Measurements from ENCODE around the gene CYP3A5. TPM values are rescaled to one million over a fixed set of nuclear protein-coding genes. Genes with fewer than 3 reads are reported as not detected.
"Not testable (repeated sequence)": the region's sequence is repeated elsewhere in the genome, so short reads cannot be mapped to it uniquely, and the experiment has no call there.

The CYP3A5 gene
- total and polyA plus RNA-seq, 2 of the 8 experiments (the other 6 are each of a cell fraction or from before 2014, with no cell fraction given), result 0.06 TPM; not detected in 1

DNA sequence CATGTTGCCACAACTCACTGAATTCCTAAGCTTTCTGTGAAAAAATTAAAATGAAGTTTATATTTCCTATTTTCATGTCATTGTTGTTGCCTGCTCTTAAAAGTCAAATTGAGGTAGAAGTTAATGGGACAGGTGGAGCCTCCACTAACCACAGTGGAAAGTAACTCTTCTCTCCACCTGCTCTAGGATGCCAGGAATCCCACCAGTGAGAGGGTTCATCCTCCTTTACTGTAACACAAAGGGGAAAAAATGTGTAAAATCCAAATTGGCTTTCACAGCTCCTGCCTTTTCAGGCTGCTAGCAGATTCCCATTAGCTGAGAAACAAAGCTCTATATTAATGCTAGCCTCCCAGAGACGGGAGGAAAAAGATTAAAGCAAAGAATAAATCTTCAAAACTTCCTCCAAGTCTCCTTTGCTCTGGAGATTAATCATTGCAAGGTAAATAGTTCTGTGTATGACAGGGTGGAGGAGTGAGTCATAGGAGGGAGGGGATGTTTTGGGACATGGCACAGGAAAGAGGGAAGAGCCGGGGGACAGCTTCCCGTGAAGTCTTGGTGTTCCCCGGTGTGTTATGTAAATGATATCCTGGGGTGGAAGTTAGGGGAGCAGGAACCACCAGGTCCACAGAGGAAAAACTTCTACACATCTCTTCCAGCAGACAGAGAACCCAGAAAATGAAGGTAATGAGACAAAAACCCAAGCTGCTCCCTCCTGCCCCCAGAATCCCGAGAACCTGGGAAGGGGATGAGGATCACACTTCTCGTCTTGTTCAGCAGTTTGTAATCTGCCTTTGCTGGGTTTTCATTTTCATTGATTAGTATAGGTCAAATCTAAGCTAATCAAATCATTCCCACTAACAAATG, 19.3 kb upstream of the CYP3A5 start:
- WGBS, 2 experiments (ENCODE audit: extremely low coverage in 1 of 2, insufficient coverage in 1 of 2, insufficient read length in 1 of 2, insufficient replicate concordance in 2 of 2, low coverage in 1 of 2, low lambda C conversion rate in 2 of 2, missing lambda C conversion rate in 1 of 2), result 54% methylated on average over 6 of the region's 6 CpGs; no CpG with 5 or more reads in 1 of the 2 experiments

More for the DNA sequence above, 19.3 kb upstream of the CYP3A5 start:
- H4K20me1 ChIP-seq (replicated peaks in 1 of 2; ENCODE audit: control insufficient read depth in 1 of 2, insufficient read depth in 2 of 2, low read length in 2 of 2); H3K4me1 ChIP-seq (replicated peaks in 1 of 4; ENCODE audit: control insufficient read depth in 3 of 4, insufficient read depth in 4 of 4, low read length in 3 of 4); H2BK15ac ChIP-seq (ENCODE audit: low read length); H3K27ac ChIP-seq (ENCODE audit: low read depth, low read length); H3K79me1 ChIP-seq (ENCODE audit: low read depth, low read length); H2AFZ ChIP-seq (ENCODE audit: low read length); H2AK5ac ChIP-seq (ENCODE audit: low read depth, low read length); FAIRE-seq; H3K23ac ChIP-seq (ENCODE audit: insufficient read length); H3K14ac ChIP-seq (ENCODE audit: insufficient read length); H4K5ac ChIP-seq (ENCODE audit: insufficient read length, low read depth, low read length); H3K23me2 ChIP-seq (ENCODE audit: low read depth, low read length); H3K56ac ChIP-seq (replicated peaks; ENCODE audit: insufficient read length, low read depth, low read length); H3K79me2 ChIP-seq (ENCODE audit: control insufficient read depth in 1 of 2, insufficient read depth in 2 of 2, low read length in 2 of 2); H3K9me3 ChIP-seq (ENCODE audit: insufficient read depth in 2 of 2, low read depth in 1 of 2, low read length in 1 of 2); H3K4me2 ChIP-seq (ENCODE audit: insufficient read depth in 1 of 2, low read depth in 2 of 2, low read length in 2 of 2); H3K36me3 ChIP-seq (ENCODE audit: control insufficient read depth in 2 of 4, insufficient read depth in 4 of 4, low read length in 3 of 4); H4K8ac ChIP-seq (ENCODE audit: extremely low read depth, insufficient read depth, low read length); H2BK12ac ChIP-seq (ENCODE audit: low read depth, low read length); H3K27me3 ChIP-seq (replicated peaks in 1 of 4; ENCODE audit: control insufficient read depth in 3 of 4, extremely low read depth in 1 of 4, insufficient read depth in 3 of 4, low read length in 3 of 4); H3K4ac ChIP-seq (replicated peaks; ENCODE audit: insufficient read length, low read depth, low read length); DNase-seq (ENCODE audit: low read depth in 1 of 2, low spot score in 2 of 2); H3K9ac ChIP-seq (replicated peaks in 1 of 4; ENCODE audit: extremely low read depth in 1 of 4, low read depth in 3 of 4, low read length in 3 of 4); CTCF ChIA-PET (ENCODE audit: partially characterized antibody); H2BK20ac ChIP-seq (ENCODE audit: low read length); H4K91ac ChIP-seq (replicated peaks; ENCODE audit: insufficient read length, low read length); H3K18ac ChIP-seq (ENCODE audit: extremely low read depth, low read length); H2BK5ac ChIP-seq (ENCODE audit: low read depth, low read length); H3K4me3 ChIP-seq (ENCODE audit: extremely low read depth in 1 of 4, insufficient read depth in 2 of 4, low read depth in 3 of 4, low read length in 4 of 4); H2BK120ac ChIP-seq (replicated peaks; ENCODE audit: low read depth, low read length): not testable (repeated sequence)
- POLR2A ChIA-PET (ENCODE audit: partially characterized antibody), result interaction anchor here (1.0 kb wide), 1 partner anchor 138 kb away, joined by 3 read pairs; no protein-coding TSS in a partner anchor

Measured in H1 (cell line).